Gastroesophageal sphincter (tissue), 4 donors: ENCODE data around the gene C12orf57. TPM values are rescaled to one million over a fixed set of nuclear protein-coding genes. Genes with fewer than 3 reads are reported as not detected.

Experiments
- ATAC-seq: fragments of 150-250 bp; one replicate; pipeline ENCODE4 v1.9.1; 2016; ENCODE audit warnings: mild to moderate bottlenecking, moderate library complexity
- H3K27ac ChIP-seq, 4 donors: fragments of 200-600 bp; sonication (generic) in 3 of 4; 1 replicate in 3 of 4; 2 replicates in 1 of 4; pipeline ENCODE4 v1.5.1; 2016 to 2019
- H3K27me3 ChIP-seq: fragments of 200-600 bp; sonication (generic); one replicate; pipeline ENCODE4 v1.5.1; 2019
- H3K36me3 ChIP-seq, 2 donors: fragments of 200-600 bp; sonication (generic); one replicate each; pipeline ENCODE4 v1.5.1; 2019; ENCODE audit warnings: control low read depth in 1 of 2
- H3K4me1 ChIP-seq, 3 donors: fragments of 200-600 bp; sonication (generic); 1 replicate in 2 of 3; 2 replicates in 1 of 3; pipeline ENCODE4 v1.5.1; 2016 to 2019; ENCODE audit warnings: control low read depth in 2 of 3
- H3K4me3 ChIP-seq, 2 donors: fragments of 200-600 bp; sonication (generic); one replicate each; pipeline ENCODE4 v1.5.1; 2019; ENCODE audit warnings: mild to moderate bottlenecking in 1 of 2, moderate library complexity in 1 of 2
- H3K9me3 ChIP-seq, 3 donors: fragments of 200-600 bp; sonication (generic); one replicate each; pipeline ENCODE4 v1.5.1; 2017 to 2019; ENCODE audit warnings: control low read depth in 2 of 3
- CTCF ChIP-seq, 4 experiments: fragments of 200-600 bp in 2 of 4; fragments of 450-650 bp in 2 of 4; sonication (generic) in 1 of 4; IDR thresholded peaks; one replicate each; pipeline ENCODE4 v1.5.1; 2017 to 2019; ENCODE audit warnings: antibody characterized with exemption in 4 of 4, mild to moderate bottlenecking in 2 of 4, moderate library complexity in 2 of 4
- EP300 ChIP-seq: sonication (generic); formaldehyde crosslinking; IDR thresholded peaks from one replicate; pipeline ENCODE4 v1.6.1; 2017; ENCODE audit warnings: antibody characterized with exemption, mild to moderate bottlenecking
- POLR2A ChIP-seq, 2 donors: fragments of 450-650 bp; IDR thresholded peaks; one replicate each; pipeline ENCODE4 v1.6.1; 2017; ENCODE audit warnings: antibody characterized with exemption in 2 of 2, mild to moderate bottlenecking in 2 of 2, moderate library complexity in 1 of 2
- POLR2AphosphoS5 ChIP-seq: sonication (generic); formaldehyde crosslinking; IDR thresholded peaks from one replicate; pipeline ENCODE4 v1.6.1; 2017; ENCODE audit warnings: antibody characterized with exemption
- WGBS, 2 donors: methylation state at CpG; one replicate each; pipeline ENCODE4 v1.1.5; 2018; ENCODE audit warnings: low coverage in 1 of 2; 5-methylcytosine and 5-hydroxymethylcytosine counted together
- total RNA-seq, 4 donors: library from RNA; depleted of rRNA; stranded (reverse); fragments of >200 nt; gene quantifications; one replicate each; pipeline ENCODE4 v1.1.0, GENCODE V29; 2016

Gene C12orf57
- total RNA-seq, 4 donors from 2014 or later: 172 to 521 (median 367) TPM

- TF ChIP-seq POLR2AphosphoS5 (no peak), POLR2A (IDR thresholded peaks at IDR 0.05) (no peak), CTCF (IDR thresholded peaks at IDR 0.05) (no peak), EP300 (no peak)
- Histone ChIP-seq H3K27ac (peak overlapping the region; percentile 91 to 100 (median 96)), H3K36me3 (peaks cover 0 to 7% of the 10 kb centered on the region in 2 donors), H3K27me3 (no peaks in the 10 kb centered on the region), H3K4me1 (peaks cover 9 to 86% (median 40%) of the 10 kb centered on the region in 3 donors), H3K4me3 (peak overlapping the region; percentile 94 to 97), H3K9me3 (no peaks in the 10 kb centered on the region)
- ATAC-seq: no peak
- 2 to 5% methylated on average over 17 to 19 of the region's 19 CpGs for WGBS, 2 donors
These were observed 15.0 kb upstream of the C12orf57 start for GRCh38 chr12:6928703-6929407.

DNA sequence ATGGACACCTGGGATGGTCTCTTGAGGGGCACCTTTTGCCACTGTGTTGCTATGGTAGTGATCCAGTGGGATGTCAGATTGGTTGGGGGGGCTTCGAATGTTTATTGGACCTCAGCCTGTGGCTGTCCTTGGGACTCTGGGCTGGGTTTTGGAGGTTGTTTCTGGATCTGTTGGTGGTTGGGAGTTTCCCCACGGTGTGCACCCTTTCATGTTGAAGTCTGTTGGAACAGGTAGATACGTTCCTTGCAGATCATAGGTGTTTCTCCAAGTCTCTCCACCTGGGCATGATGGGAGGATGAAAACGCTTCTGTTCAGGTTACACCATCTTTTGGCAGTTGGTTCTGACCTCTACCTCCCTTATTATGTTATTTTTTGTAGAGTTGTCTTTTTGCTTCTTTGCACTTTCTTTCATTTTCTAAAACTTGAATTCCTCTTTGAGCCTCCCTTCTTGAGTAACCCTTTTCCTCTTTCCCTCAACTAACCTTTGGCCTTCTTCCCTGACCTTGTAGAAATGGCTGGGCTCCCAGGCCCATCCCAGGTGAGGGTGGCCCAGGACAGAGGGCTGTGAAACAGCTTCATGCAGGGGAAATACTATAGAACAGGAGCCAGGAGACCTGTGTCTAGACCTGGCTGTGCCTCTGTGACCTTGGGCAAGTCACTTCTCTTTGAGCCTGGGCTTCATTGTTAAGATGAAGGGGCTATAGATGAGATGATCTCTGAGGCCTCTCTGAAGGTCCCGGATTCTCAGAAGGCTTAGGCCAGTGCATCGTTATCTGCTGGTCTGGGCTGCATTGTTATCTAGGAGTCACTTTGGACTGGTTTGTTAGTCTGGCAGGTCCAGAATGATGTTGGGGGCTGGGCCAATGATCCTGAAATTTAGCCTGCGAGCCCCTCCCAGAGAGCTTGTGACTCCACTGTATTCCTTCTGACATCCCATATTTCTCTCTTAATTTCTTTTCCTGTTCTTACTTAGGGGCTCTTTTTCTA is 14.1 kb upstream of the C12orf57 start:
- H3K9me3 ChIP-seq: no peaks in the 10 kb centered on the region
- peak overlapping the region; percentile 91 to 100 (median 96) for H3K27ac ChIP-seq
- H3K36me3 ChIP-seq: peaks cover 0 to 16% of the 10 kb centered on the region in 2 donors
- no peak for TF ChIP-seq EP300
- no peak for TF ChIP-seq POLR2A (IDR thresholded peaks at IDR 0.05)
- TF ChIP-seq CTCF (IDR thresholded peaks at IDR 0.05): no peak
- TF ChIP-seq POLR2AphosphoS5: no peak
- H3K4me1 ChIP-seq: peaks cover 5 to 86% (median 40%) of the 10 kb centered on the region in 3 donors
- H3K27me3 ChIP-seq: no peaks in the 10 kb centered on the region
- ATAC-seq: no peak
- 15 to 40% methylated on average over 4 to 6 of the region's 7 CpGs for WGBS, 2 donors
- H3K4me3 ChIP-seq: peak overlapping the region; percentile 94 to 97

DNA sequence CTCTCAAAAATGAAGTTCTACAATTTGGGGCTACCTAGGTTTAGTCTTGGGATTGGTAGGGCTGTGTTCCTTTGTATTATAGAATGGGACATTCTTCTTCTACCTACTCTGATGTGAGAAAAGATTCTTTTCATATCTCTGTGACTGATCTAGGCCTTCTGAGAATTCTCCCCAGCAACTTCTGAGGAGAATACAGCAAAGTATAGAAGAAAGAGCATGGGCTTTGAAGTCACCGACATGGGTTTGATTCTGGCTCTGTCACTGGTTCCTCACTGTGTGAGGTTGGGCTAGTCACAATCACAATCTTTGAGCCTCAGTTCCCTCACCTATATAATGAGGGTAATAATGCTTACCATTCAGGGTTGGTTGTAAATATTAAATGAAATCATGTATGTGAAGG is 11.1 kb upstream of the C12orf57 start:
- Histone ChIP-seq H3K27me3 (no peaks in the 10 kb centered on the region), H3K4me1 (peaks cover 0 to 91% (median 42%) of the 10 kb centered on the region in 3 donors), H3K27ac (peak overlapping the region in 2 of 4 donors; percentile 91 to 96), H3K36me3 (peaks cover 0 to 33% of the 10 kb centered on the region in 2 donors), H3K9me3 (no peaks in the 10 kb centered on the region), H3K4me3 (no peak overlapping the region)
- TF ChIP-seq POLR2A (IDR thresholded peaks at IDR 0.05): no peak
- no peak for TF ChIP-seq POLR2AphosphoS5
- no peak for TF ChIP-seq CTCF (IDR thresholded peaks at IDR 0.05)
- TF ChIP-seq EP300: no peak
- ATAC-seq: no peak
- 33 to 50% methylated on average over 1 of the region's 1 CpG for WGBS, 2 donors

- peaks cover 0 to 37% of the 10 kb centered on the region in 2 donors for H3K36me3 ChIP-seq
- H3K27ac ChIP-seq: peak overlapping the region in 3 of 4 donors; percentile 71 to 96 (median 91)
- H3K4me1 ChIP-seq: peaks cover 0 to 98% (median 52%) of the 10 kb centered on the region in 3 donors
- WGBS, 2 donors: 20 to 25% methylated on average over 3 to 8 of the region's 8 CpGs
- no peak for TF ChIP-seq CTCF (IDR thresholded peaks at IDR 0.05)
- peak; percentile 44 for TF ChIP-seq POLR2AphosphoS5
- TF ChIP-seq POLR2A (IDR thresholded peaks at IDR 0.05): no peak
- H3K4me3 ChIP-seq: no peak overlapping the region
- H3K27me3 ChIP-seq: no peaks in the 10 kb centered on the region
- H3K9me3 ChIP-seq: no peaks in the 10 kb centered on the region
- ATAC-seq: no peak
These were observed 9.7 kb upstream of the C12orf57 start for GRCh38 chr12:6934110-6934509.
